Measurements from ENCODE around the gene DRC3. TPM values are rescaled to one million over a fixed set of nuclear protein-coding genes. Genes with fewer than 3 reads are reported as not detected.

Gene DRC3
- total RNA-seq, 1 experiment from 2014 or later, result 2.4 TPM

GRCh38 chr17:17993852-17994251 is 21.2 kb downstream of the DRC3 start:
- Histone ChIP-seq H4K20me1 (ENCODE audit: insufficient read depth) (no peaks in the 10 kb centered on the region), H2AFZ (ENCODE audit: low read depth, low read length, poor library complexity, severe bottlenecking) (no peak overlapping the region), H3K27ac (ENCODE audit: low read depth, low read length) (no peak overlapping the region; the same call in 1 of the 2 replicates), H3K4me3 (replicated peaks in 1 of 2; ENCODE audit: low read depth in 1 of 2, low read length in 2 of 2) (no peak overlapping the region), H3K9ac (ENCODE audit: low read length) (no peak overlapping the region), H3K4me2 (ENCODE audit: low read length) (no peak overlapping the region), H3K9me2 (ENCODE audit: insufficient read depth) (no peaks in the 10 kb centered on the region), H3K4me1 (ENCODE audit: control insufficient read depth in 1 of 2, insufficient read depth in 2 of 2, low read length in 2 of 2) (peaks cover 18 to 34% of the 10 kb centered on the region in 2 experiments), H3K36me3 (ENCODE audit: control insufficient read depth in 1 of 2, insufficient read depth in 2 of 2, low read length in 2 of 2) (no peaks in the 10 kb centered on the region), H3K79me2 (ENCODE audit: insufficient read depth, low read length) (no peaks in the 10 kb centered on the region), H3K27me3 (ENCODE audit: insufficient read depth, low read length) (no peaks in the 10 kb centered on the region), H3K9me3 (ENCODE audit: control insufficient read depth in 1 of 2, insufficient read depth in 1 of 2, low read depth in 1 of 2, low read length in 2 of 2) (no peaks in the 10 kb centered on the region)
- intact Hi-C loops (cut with micrococcal nuclease), result loop anchor here (5.0 kb wide), 1 partner anchor 43 kb away; the partner anchor contains the start of genes ATPAF2 and GID4
- CTCF ChIA-PET, result interaction anchor here (0.8 to 1.0 kb wide), 2 partner anchors 14 kb away, joined by 4 to 6 read pairs; no protein-coding TSS in a partner anchor
- TF ChIP-seq CBX3 (IDR thresholded peaks at IDR 0.05; ENCODE audit: low read depth) (no peak), POLR2A (IDR thresholded peaks at IDR 0.05; ENCODE audit: borderline replicate concordance, extremely low read depth, insufficient read depth, insufficient read length) (no peak), CTCF (IDR thresholded peaks at IDR 0.05 in 2 of 3, conservative IDR thresholded peaks at IDR 0.05 in 1 of 3; ENCODE audit: borderline replicate concordance in 1 of 3, insufficient read depth in 1 of 3, low read depth in 2 of 3, low read length in 2 of 3) (no peak), EGR1 (IDR thresholded peaks at IDR 0.05; ENCODE audit: low read depth) (no peak), ELF1 (IDR thresholded peaks at IDR 0.05; ENCODE audit: borderline replicate concordance, low read depth) (no peak)
- POLR2A ChIA-PET, result no interaction called here
- RAD21 ChIA-PET (ENCODE audit: low non-redundant PET in 1 of 2, low total read pairs in 2 of 2, uncharacterized antibody in 2 of 2, unreplicated experiment in 2 of 2), result no interaction called here
- no TSS peak for BruUV-seq (replicated peaks)
- no peak for DNase-seq (ENCODE audit: low read depth, low spot score)
- no peak for ATAC-seq

GRCh38 chr17:17994271-17995069 is 21.8 kb downstream of the DRC3 start:
- ChIA-PET CTCF (interaction anchor here (0.8 to 1.0 kb wide), 2 partner anchors 13 to 15 kb away, joined by 4 to 6 read pairs; no protein-coding TSS in a partner anchor), POLR2A (no interaction called here), RAD21 (ENCODE audit: low non-redundant PET in 1 of 2, low total read pairs in 2 of 2, uncharacterized antibody in 2 of 2, unreplicated experiment in 2 of 2) (no interaction called here)
- no peaks in the 10 kb centered on the region for H4K20me1 ChIP-seq (ENCODE audit: insufficient read depth)
- no peak overlapping the region for H3K9ac ChIP-seq (ENCODE audit: low read length)
- no peaks in the 10 kb centered on the region for H3K9me2 ChIP-seq (ENCODE audit: insufficient read depth)
- no peak overlapping the region for H3K4me3 ChIP-seq (replicated peaks in 1 of 2; ENCODE audit: low read depth in 1 of 2, low read length in 2 of 2)
- intact Hi-C loops (cut with micrococcal nuclease), result loop anchor here (5.0 kb wide), 1 partner anchor 43 kb away; the partner anchor contains the start of genes ATPAF2 and GID4
- H3K9me3 ChIP-seq (ENCODE audit: control insufficient read depth in 1 of 2, insufficient read depth in 1 of 2, low read depth in 1 of 2, low read length in 2 of 2), result no peaks in the 10 kb centered on the region
- H3K4me2 ChIP-seq (ENCODE audit: low read length), result no peak overlapping the region
- DNase-seq (ENCODE audit: low read depth, low spot score) (peak; percentile 15), ATAC-seq (peak; percentile 83)
- no peaks in the 10 kb centered on the region for H3K36me3 ChIP-seq (ENCODE audit: control insufficient read depth in 1 of 2, insufficient read depth in 2 of 2, low read length in 2 of 2)
- BruUV-seq (replicated peaks), result no TSS peak
- no peaks in the 10 kb centered on the region for H3K27me3 ChIP-seq (ENCODE audit: insufficient read depth, low read length)
- no peak overlapping the region; the same call in 1 of the 2 replicates for H3K27ac ChIP-seq (ENCODE audit: low read depth, low read length)
- H3K79me2 ChIP-seq (ENCODE audit: insufficient read depth, low read length), result no peaks in the 10 kb centered on the region
- H2AFZ ChIP-seq (ENCODE audit: low read depth, low read length, poor library complexity, severe bottlenecking), result no peak overlapping the region
- H3K4me1 ChIP-seq (ENCODE audit: control insufficient read depth in 1 of 2, insufficient read depth in 2 of 2, low read length in 2 of 2), result peaks cover 18 to 35% of the 10 kb centered on the region in 2 experiments
- TF ChIP-seq CBX3 (IDR thresholded peaks at IDR 0.05; ENCODE audit: low read depth) (no peak), REST (IDR thresholded peaks at IDR 0.05; ENCODE audit: low read depth) (no peak), ZBTB33 (IDR thresholded peaks at IDR 0.05; ENCODE audit: extremely low read depth, insufficient replicate concordance, low read length) (no peak), RAD21 (IDR thresholded peaks at IDR 0.05; ENCODE audit: low read depth) (peak; percentile 41; the same call in 1 of the 2 replicates)

Data from HCT116 (cell line).